ENCODE results near the gene CXCL16. TPM values are rescaled to one million over a fixed set of nuclear protein-coding genes. Genes with fewer than 3 reads are reported as not detected.

CXCL16 gene
- total RNA-seq, 1 experiment from 2014 or later = 4.0 TPM

GRCh38 chr17:4753392-4753791 lies 13.7 kb upstream of the CXCL16 start:
- BruUV-seq (replicated peaks) = no TSS peak
- Histone ChIP-seq H3K9me3 (ENCODE audit: low read depth, low read length, poor library complexity, severe bottlenecking) (no peaks in the 10 kb centered on the region), H3K27me3 (replicated peaks; ENCODE audit: insufficient read depth, low read depth, low read length, poor library complexity) (peaks cover 30% of the 10 kb centered on the region), H3K36me3 (ENCODE audit: insufficient read depth, low read length, poor library complexity, severe bottlenecking) (no peaks in the 10 kb centered on the region), H3K4me1 (ENCODE audit: insufficient read depth, low read length, poor library complexity, severe bottlenecking) (no peaks in the 10 kb centered on the region), H3K27ac (ENCODE audit: low read depth, low read length, poor library complexity, severe bottlenecking) (no peak overlapping the region), H3K4me3 (ENCODE audit: low read depth, low read length, poor library complexity, severe bottlenecking) (no peak overlapping the region)
- CTCF ChIA-PET = no interaction called here
- TF ChIP-seq CTCF (conservative IDR thresholded peaks at IDR 0.05; ENCODE audit: low read depth, low read length) (no peak), EZH2 (IDR thresholded peaks at IDR 0.05; ENCODE audit: borderline replicate concordance, low read depth, low read length, poor library complexity, severe bottlenecking) (no peak)
- DNase-seq (ENCODE audit: low spot score) = no peak
- POLR2A ChIA-PET (ENCODE audit: low non-redundant PET) = interaction anchor here (0.6 kb wide), 1 partner anchor 43 kb away, joined by 3 read pairs; no protein-coding TSS in a partner anchor
- intact Hi-C loops (cut with micrococcal nuclease; ENCODE audit: unreplicated experiment) = no loop called here

DNA sequence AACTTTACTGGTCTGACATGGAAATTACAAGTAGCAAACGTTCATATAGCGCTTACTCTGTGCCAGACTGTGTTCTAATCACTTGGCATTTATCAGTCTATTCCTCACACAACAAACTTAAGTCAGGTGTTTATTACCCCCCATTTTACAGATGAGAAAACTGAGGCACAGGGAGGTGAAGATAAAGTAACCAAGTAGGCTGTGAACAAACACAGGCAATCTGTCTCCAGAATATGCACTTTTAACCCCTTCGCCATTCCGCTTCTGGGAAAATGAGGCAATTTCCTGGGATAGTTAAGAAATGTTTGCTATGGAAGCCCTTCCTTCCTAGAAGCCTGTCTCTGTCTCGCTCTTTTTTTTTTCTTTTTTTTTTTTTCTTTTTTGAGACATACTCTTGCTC lies 12.2 kb upstream of the CXCL16 start:
- DNase-seq (ENCODE audit: low spot score) = no peak
- H3K9me3 ChIP-seq (ENCODE audit: low read depth, low read length, poor library complexity, severe bottlenecking) = no peaks in the 10 kb centered on the region
- H3K36me3 ChIP-seq (ENCODE audit: insufficient read depth, low read length, poor library complexity, severe bottlenecking) = no peaks in the 10 kb centered on the region
- no peaks in the 10 kb centered on the region for H3K4me1 ChIP-seq (ENCODE audit: insufficient read depth, low read length, poor library complexity, severe bottlenecking)
- H3K4me3 ChIP-seq (ENCODE audit: low read depth, low read length, poor library complexity, severe bottlenecking) = no peak overlapping the region
- POLR2A ChIA-PET (ENCODE audit: low non-redundant PET) = no interaction called here
- CTCF ChIA-PET = no interaction called here
- TF ChIP-seq EZH2 (IDR thresholded peaks at IDR 0.05; ENCODE audit: borderline replicate concordance, low read depth, low read length, poor library complexity, severe bottlenecking) (no peak), CTCF (conservative IDR thresholded peaks at IDR 0.05; ENCODE audit: low read depth, low read length) (no peak)
- no peak overlapping the region for H3K27ac ChIP-seq (ENCODE audit: low read depth, low read length, poor library complexity, severe bottlenecking)
- BruUV-seq (replicated peaks) = no TSS peak
- H3K27me3 ChIP-seq (replicated peaks; ENCODE audit: insufficient read depth, low read depth, low read length, poor library complexity) = peaks cover 37% of the 10 kb centered on the region
- intact Hi-C loops (cut with micrococcal nuclease; ENCODE audit: unreplicated experiment) = no loop called here

- H3K4me1 ChIP-seq (ENCODE audit: insufficient read depth, low read length, poor library complexity, severe bottlenecking) = peaks cover 2% of the 10 kb centered on the region
- ChIA-PET POLR2A (ENCODE audit: low non-redundant PET) (no interaction called here), CTCF (no interaction called here)
- no TSS peak for BruUV-seq (replicated peaks)
- no peak for DNase-seq (ENCODE audit: low spot score)
- no peaks in the 10 kb centered on the region for H3K36me3 ChIP-seq (ENCODE audit: insufficient read depth, low read length, poor library complexity, severe bottlenecking)
- no peak for TF ChIP-seq CTCF (conservative IDR thresholded peaks at IDR 0.05; ENCODE audit: low read depth, low read length)
- TF ChIP-seq EZH2 (IDR thresholded peaks at IDR 0.05; ENCODE audit: borderline replicate concordance, low read depth, low read length, poor library complexity, severe bottlenecking) = no peak
- H3K27me3 ChIP-seq (replicated peaks; ENCODE audit: insufficient read depth, low read depth, low read length, poor library complexity) = peaks cover 37% of the 10 kb centered on the region
- no peak overlapping the region for H3K4me3 ChIP-seq (ENCODE audit: low read depth, low read length, poor library complexity, severe bottlenecking)
- H3K27ac ChIP-seq (ENCODE audit: low read depth, low read length, poor library complexity, severe bottlenecking) = no peak overlapping the region
- intact Hi-C loops (cut with micrococcal nuclease; ENCODE audit: unreplicated experiment) = no loop called here
- no peaks in the 10 kb centered on the region for H3K9me3 ChIP-seq (ENCODE audit: low read depth, low read length, poor library complexity, severe bottlenecking)
Measured at GRCh38 chr17:4750606-4751005, 10.9 kb upstream of the CXCL16 start.

Data from A673 (cell line).